K562 (cell line): Measurements from ENCODE around the gene XPO6. TPM values are rescaled to one million over a fixed set of nuclear protein-coding genes. Genes with fewer than 3 reads are reported as not detected.
A peak's percentile ranks its signal among the peaks of the same experiment; 100 is the strongest.

Source experiments
- ATAC-seq: fragments of 200-7000 bp; cut with Tn5 transposase; 3 replicates; pipeline ENCODE4 v1.9.1; 2020; ENCODE audit warnings: moderate library complexity
- BruUV-seq: library from RNA; stranded (reverse); fragments of 400-500 nt; replicated peaks from 2 replicates; lab custom pipeline; 2021; lab: Mats Ljungman, UMichigan
- CTCF ChIA-PET: fragments of 300-600 bp; formaldehyde crosslinking; extraction: SDS; loops from one replicate; lab custom pipeline; 2021; ENCODE audit warnings: low intra/inter-chr PET ratio; lab: Yijun Ruan, JAX
- POLR2A ChIA-PET: fragments of 300-600, 350-650 bp; sonication (Branson Sonifier 250); formaldehyde crosslinking; extraction: SDS; loops from one replicate; lab custom pipeline; 2021; ENCODE audit warnings: antibody characterized with exemption, inconsistent platforms; lab: Yijun Ruan, JAX
- DNase-seq, 4 experiments: peaks; one replicate each; pipeline versions ENCODE4 v3.0.0 to v3.0.0-alpha.2; 2011 to 2018; ENCODE audit warnings: low spot score in 3 of 4, mixed read lengths in 3 of 4; ENCODE audit errors: extremely low read depth in 1 of 4
- FAIRE-seq: peaks from 2 replicates; lab custom pipeline; 2011; peaks lifted over from hg19 to GRCh38; lab: Jason Lieb, UNC
- H2AFZ ChIP-seq: 2 replicates; pipeline ENCODE4 v1.6.0; 2011; ENCODE audit warnings: low read depth, low read length, control low read depth, inconsistent platforms
- H3K27ac ChIP-seq: fragments of 200-600 bp; 3 replicates; pipeline ENCODE4 v1.8.0; 2011; ENCODE audit warnings: low read depth, mild to moderate bottlenecking, control low read depth, inconsistent platforms, low read length, moderate library complexity, mixed read lengths; ENCODE audit errors: extremely low read depth
- H3K27me3 ChIP-seq, 2 experiments: fragments of 300-600 bp in 1 of 2; 2 replicates in 1 of 2; 3 replicates in 1 of 2; pipeline versions ENCODE4 v1.6.0 to v1.8.0; 2011; ENCODE audit warnings: inconsistent platforms in 2 of 2, low read length in 2 of 2, mild to moderate bottlenecking in 1 of 2, mixed read lengths in 1 of 2, moderate library complexity in 1 of 2; ENCODE audit not compliant: control insufficient read depth in 2 of 2, insufficient read depth in 2 of 2
- H3K36me3 ChIP-seq: fragments of 300-600 bp; 3 replicates; pipeline ENCODE4 v1.8.0; 2011; ENCODE audit warnings: mild to moderate bottlenecking, low read length, inconsistent platforms; ENCODE audit not compliant: control insufficient read depth, insufficient read depth
- H3K4me1 ChIP-seq, 2 experiments: fragments of 200-600 bp in 1 of 2; replicated peaks in 1 of 2; 2 replicates in 1 of 2; 3 replicates in 1 of 2; pipeline versions ENCODE4 v1.5.1 to v1.8.0; 2011; ENCODE audit warnings: inconsistent platforms in 2 of 2, low read length in 2 of 2, mild to moderate bottlenecking in 1 of 2, mixed read lengths in 1 of 2, moderate library complexity in 1 of 2; ENCODE audit not compliant: control insufficient read depth in 2 of 2, insufficient read depth in 2 of 2
- H3K4me2 ChIP-seq: 2 replicates; pipeline ENCODE4 v1.6.1; 2011; ENCODE audit warnings: low read length, control low read depth, inconsistent platforms, mixed read lengths; ENCODE audit not compliant: insufficient read depth
- H3K4me3 ChIP-seq: fragments of 200-600 bp; sonication (generic), shearing (Covaris generic); 2 replicates; pipeline ENCODE4 v1.5.1; 2016; ENCODE audit warnings: control low read depth, inconsistent platforms
- H3K79me2 ChIP-seq: fragments of 200-600 bp; 3 replicates; pipeline ENCODE4 v1.8.0; 2011; ENCODE audit warnings: low read length, inconsistent platforms; ENCODE audit not compliant: control insufficient read depth, insufficient read depth
- H3K9ac ChIP-seq, 2 experiments: 2 replicates each; pipeline versions ENCODE4 v1.6.0 to v1.6.1; 2011; ENCODE audit warnings: low read depth in 2 of 2, low read length in 2 of 2, control low read depth in 1 of 2, inconsistent platforms in 1 of 2, mild to moderate bottlenecking in 1 of 2, mixed read lengths in 1 of 2; ENCODE audit not compliant: insufficient read depth in 1 of 2
- H3K9me1 ChIP-seq: one replicate; pipeline ENCODE4 v1.6.0; 2011; ENCODE audit warnings: inconsistent platforms, mild to moderate bottlenecking, low read length, moderate library complexity; ENCODE audit not compliant: control insufficient read depth, insufficient read depth
- H3K9me3 ChIP-seq: replicated peaks from 2 replicates; pipeline ENCODE4 v1.5.1; 2011; ENCODE audit warnings: low read depth, low read length, inconsistent platforms; ENCODE audit not compliant: control insufficient read depth, insufficient read depth
- H4K20me1 ChIP-seq: replicated peaks from 2 replicates; pipeline ENCODE4 v1.6.1; 2011; ENCODE audit warnings: low read length, inconsistent platforms, mixed read lengths; ENCODE audit not compliant: control insufficient read depth, insufficient read depth
- MECOM ChIP-seq: fragments of 250-450 bp; sonication (Bioruptor Pico); IDR thresholded peaks from 2 replicates; pipeline ENCODE4 v1.8.0; 2022; ENCODE audit warnings: inconsistent platforms
- POLR2AphosphoS2 ChIP-seq: IDR thresholded peaks from 2 replicates; pipeline ENCODE4 v1.6.1; 2012; ENCODE audit warnings: low read length, improper control_type of control experiment
- POLR2G ChIP-seq: fragments of 200-400 bp; formaldehyde crosslinking; IDR thresholded peaks from 2 replicates; pipeline ENCODE4 v1.6.1; 2017; ENCODE audit warnings: low read depth, mild to moderate bottlenecking, antibody characterized with exemption, low read length, moderate library complexity
- WGBS: fragments of 100-300 bp; shearing (Covaris generic); methylation state at CpG from one replicate; pipeline ENCODE4 v1.1.6; 2016; ENCODE audit warnings: low coverage, mixed read lengths; ENCODE audit not compliant: insufficient coverage; ENCODE audit errors: missing lambda C conversion rate; 5-methylcytosine and 5-hydroxymethylcytosine counted together
- in situ Hi-C: fragments of 300-500 bp; cut with MboI; formaldehyde crosslinking; loops from 4 replicates; pipeline ENCODE4 v1.15.0; 2018; ENCODE audit warnings: inconsistent platforms, mixed read lengths
- intact Hi-C: fragments of 100-400 bp; cut with micrococcal nuclease; formaldehyde crosslinking; loops from 2 replicates; pipeline ENCODE4 v1.14.2; 2022
- polyA plus RNA-seq, 8 experiments: library from polyadenylated mRNA; depleted of rRNA in 4 of 8; stranded (reverse) in 5 of 8; unstranded in 3 of 8; fragments of >200 nt; fragmentation: Nextera tagmentation in 2 of 8; fragmentation: Illumina TruSeq in 1 of 8; extraction: Ambion mirVana in 2 of 8; extraction: Trizol in 1 of 8; gene quantifications; 2 replicates each; pipeline versions ENCODE4 v1.2.1 to v1.2.3, GENCODE V29; 2011 to 2014; ENCODE audit warnings: inconsistent platforms in 1 of 8, missing spikeins in 1 of 8
- total RNA-seq, 7 experiments: library from RNA; depleted of rRNA in 6 of 7; stranded (reverse); fragments of >200 nt in 6 of 7; fragmentation: Illumina TruSeq in 2 of 7; extraction: Trizol in 2 of 7; gene quantifications; 2 replicates each; pipeline versions ENCODE4 v1.2.1 to v1.2.3, GENCODE V29; 2011 to 2021; ENCODE audit warnings: low replicate concordance in 1 of 7

XPO6 gene
- total and polyA plus RNA-seq, 9 of the 15 experiments (the other 6 are each of a cell fraction or from before 2014, with no cell fraction given), result 11.2 to 196 (median 119) TPM

GRCh38 chr16:28100810-28101532 is 110.8 kb downstream of the XPO6 start:
- ChIA-PET POLR2A (interaction anchor here (0.5 kb wide), 1 partner anchor 41 kb away, joined by 3 read pairs; no protein-coding TSS in a partner anchor), CTCF (no interaction called here)
- TF ChIP-seq POLR2G (0 out of 2 replicates have a peak, but pooled peaks have one; percentile 15), MECOM (CRISPR knock-in tag) (no peak), POLR2AphosphoS2 (no peak)
- H3K9me1 ChIP-seq, result no peaks in the 10 kb centered on the region
- no peak overlapping the region for H2AFZ ChIP-seq
- H3K4me1 ChIP-seq, result peaks cover 0 to 7% of the 10 kb centered on the region in 2 experiments; a peak in 1 of 5 replicates
- H4K20me1 ChIP-seq, result no peaks in the 10 kb centered on the region
- no peak for FAIRE-seq
- no peaks in the 10 kb centered on the region for H3K27me3 ChIP-seq
- H3K27ac ChIP-seq, result no peak overlapping the region
- WGBS, result 96% methylated on average over 14 of the region's 14 CpGs
- intact Hi-C loops, result no loop called here
- H3K36me3 ChIP-seq, result peaks cover 91% of the 10 kb centered on the region
- no peak overlapping the region for H3K4me2 ChIP-seq
- H3K4me3 ChIP-seq, result no peak overlapping the region
- in situ Hi-C loops, result no loop called here
- H3K9ac ChIP-seq, result no peak overlapping the region
- no peaks in the 10 kb centered on the region for H3K9me3 ChIP-seq
- no peaks in the 10 kb centered on the region for H3K79me2 ChIP-seq
- no peak for ATAC-seq
- no TSS peak for BruUV-seq
- no peak for DNase-seq
